ENCODE data around the gene RNF14.

The RNF14 gene

DNA sequence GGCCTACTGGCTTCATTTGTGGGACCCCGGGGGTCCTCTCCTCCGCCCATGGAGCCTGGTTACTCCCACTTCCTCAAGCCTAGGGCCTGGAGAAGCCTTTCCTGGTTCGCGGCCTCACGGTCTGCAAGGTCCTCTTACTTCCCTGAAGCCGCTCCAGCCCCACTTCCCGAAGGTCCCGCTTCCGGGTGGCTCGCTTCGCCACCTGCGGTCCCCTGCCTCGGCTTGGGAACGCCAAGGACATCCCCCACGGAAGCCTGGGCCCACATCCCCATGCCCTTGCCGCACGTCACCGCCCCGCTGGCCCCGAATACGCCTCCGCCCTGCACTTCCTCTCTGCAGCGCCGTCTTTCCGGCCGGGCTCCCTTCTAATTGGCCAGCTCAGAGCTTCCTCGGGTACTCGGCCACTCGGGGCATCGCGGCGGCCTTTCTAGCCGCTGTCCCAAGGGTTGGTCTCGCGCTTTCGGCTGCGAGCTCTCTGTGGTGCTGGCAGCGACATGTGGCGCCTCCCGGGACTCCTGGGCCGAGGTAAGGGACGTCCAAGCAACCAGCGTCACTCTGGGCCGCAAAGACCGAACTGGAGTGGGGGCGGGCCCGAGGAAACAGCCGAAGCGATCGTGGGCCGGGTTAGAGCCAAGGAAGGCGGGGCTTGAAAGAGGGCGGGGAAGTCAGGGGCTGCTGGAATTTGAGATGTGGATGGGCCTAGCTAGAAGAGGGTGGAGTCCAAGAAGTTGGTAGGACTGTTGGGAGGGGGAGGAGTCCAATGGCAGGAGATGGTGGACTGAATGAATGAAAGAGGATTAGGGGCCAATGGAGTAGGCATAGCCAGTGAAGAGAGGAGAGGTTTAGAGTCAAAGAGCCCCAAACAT is 45.2 kb upstream of the RNF14 start, which contains the start of gene DELE1:
DELE1 (plus strand) TSS at position 424 of the 866 bp plus-strand sequence; CDS start at position 495, 71 bp downstream.
- peak within 1 kb of the TSS; percentile 99 for H3K4me3 ChIP-seq (ENCODE audit: low read length, poor library complexity, severe bottlenecking)

DNA sequence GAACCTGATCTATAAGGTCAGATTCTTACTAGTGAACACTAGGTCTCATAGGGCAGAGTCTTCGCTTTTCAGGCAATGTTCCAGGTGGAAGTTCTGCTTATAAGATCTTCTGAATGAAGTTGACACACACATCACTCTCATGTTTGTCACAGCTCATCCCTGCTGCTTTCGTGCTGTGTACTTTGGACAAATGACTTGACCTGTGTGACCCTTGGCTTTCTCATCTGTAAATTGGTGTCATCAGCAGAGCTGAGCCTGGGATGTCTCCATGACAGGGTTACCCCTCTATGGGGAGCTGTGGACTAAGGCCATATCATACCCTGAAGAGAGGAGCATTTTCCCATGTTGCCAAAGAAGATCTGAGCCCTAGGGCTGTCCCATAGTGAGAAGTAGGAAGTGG is 42.5 kb upstream of the RNF14 start:
- Histone ChIP-seq H3K79me2 (ENCODE audit: insufficient read depth, low read length) (peaks cover 34% of the 10 kb centered on the region), H3K4me1 (ENCODE audit: insufficient read depth, low read length, poor library complexity, severe bottlenecking) (peaks cover 11% of the 10 kb centered on the region), H2AFZ (ENCODE audit: low read length) (no peak overlapping the region), H3K4me3 (ENCODE audit: low read length, poor library complexity, severe bottlenecking) (no peak overlapping the region), H3K36me3 (ENCODE audit: insufficient read depth, low read length) (peaks cover 49% of the 10 kb centered on the region; the same call in 1 of the 2 replicates), H3K9me3 (ENCODE audit: insufficient read depth, low read depth, low read length) (no peaks in the 10 kb centered on the region), H3K9me2 (replicated peaks; ENCODE audit: low read depth, low read length) (no peaks in the 10 kb centered on the region), H4K20me1 (ENCODE audit: insufficient read depth, low read length, poor library complexity, severe bottlenecking) (peaks cover 17% of the 10 kb centered on the region), H3K27me3 (ENCODE audit: insufficient read depth, low read length, poor library complexity, severe bottlenecking) (no peaks in the 10 kb centered on the region), H3K4me2 (ENCODE audit: low read depth, low read length, poor library complexity, severe bottlenecking) (peak overlapping the region; percentile 12), H3K9ac (ENCODE audit: low read depth, low read length, poor library complexity, severe bottlenecking) (no peak overlapping the region), H3F3A (ENCODE audit: low read depth) (0 out of 2 replicates have a peak, but pooled peaks cover 2% of the 10 kb centered on the region)
- TF ChIP-seq, protein P1, sequence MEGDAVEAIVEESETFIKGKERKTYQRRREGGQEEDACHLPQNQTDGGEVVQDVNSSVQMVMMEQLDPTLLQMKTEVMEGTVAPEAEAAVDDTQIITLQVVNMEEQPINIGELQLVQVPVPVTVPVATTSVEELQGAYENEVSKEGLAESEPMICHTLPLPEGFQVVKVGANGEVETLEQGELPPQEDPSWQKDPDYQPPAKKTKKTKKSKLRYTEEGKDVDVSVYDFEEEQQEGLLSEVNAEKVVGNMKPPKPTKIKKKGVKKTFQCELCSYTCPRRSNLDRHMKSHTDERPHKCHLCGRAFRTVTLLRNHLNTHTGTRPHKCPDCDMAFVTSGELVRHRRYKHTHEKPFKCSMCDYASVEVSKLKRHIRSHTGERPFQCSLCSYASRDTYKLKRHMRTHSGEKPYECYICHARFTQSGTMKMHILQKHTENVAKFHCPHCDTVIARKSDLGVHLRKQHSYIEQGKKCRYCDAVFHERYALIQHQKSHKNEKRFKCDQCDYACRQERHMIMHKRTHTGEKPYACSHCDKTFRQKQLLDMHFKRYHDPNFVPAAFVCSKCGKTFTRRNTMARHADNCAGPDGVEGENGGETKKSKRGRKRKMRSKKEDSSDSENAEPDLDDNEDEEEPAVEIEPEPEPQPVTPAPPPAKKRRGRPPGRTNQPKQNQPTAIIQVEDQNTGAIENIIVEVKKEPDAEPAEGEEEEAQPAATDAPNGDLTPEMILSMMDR (conservative IDR thresholded peaks at IDR 0.05; ENCODE audit: low read length), result no peak

More for the DNA sequence above, 45.2 kb upstream of the RNF14 start, which contains the start of gene DELE1:
- no peaks in the 10 kb centered on the region for H3K9me3 ChIP-seq (ENCODE audit: insufficient read depth, low read depth, low read length)
- 0 out of 2 replicates have a peak, but pooled peaks cover 2% of the 10 kb centered on the region for H3F3A ChIP-seq (ENCODE audit: low read depth)
- H3K4me1 ChIP-seq (ENCODE audit: insufficient read depth, low read length, poor library complexity, severe bottlenecking), result peaks cover 11% of the 10 kb centered on the region
- no peaks in the 10 kb centered on the region for H3K9me2 ChIP-seq (replicated peaks; ENCODE audit: low read depth, low read length)
- H4K20me1 ChIP-seq (ENCODE audit: insufficient read depth, low read length, poor library complexity, severe bottlenecking), result peaks cover 17% of the 10 kb centered on the region
- peak within 1 kb of the TSS; percentile 91 for H3K9ac ChIP-seq (ENCODE audit: low read depth, low read length, poor library complexity, severe bottlenecking)
- H3K4me2 ChIP-seq (ENCODE audit: low read depth, low read length, poor library complexity, severe bottlenecking), result peak within 1 kb of the TSS; percentile 91
- H3K79me2 ChIP-seq (ENCODE audit: insufficient read depth, low read length), result peaks cover 34% of the 10 kb centered on the region
- TF ChIP-seq, protein P1 (conservative IDR thresholded peaks at IDR 0.05; ENCODE audit: low read length), result no peak
- no peak for TF ChIP-seq EZH2phosphoT487 (IDR thresholded peaks at IDR 0.05; ENCODE audit: borderline replicate concordance)
- H3K27me3 ChIP-seq (ENCODE audit: insufficient read depth, low read length, poor library complexity, severe bottlenecking), result no peaks in the 10 kb centered on the region
- peaks cover 24% of the 10 kb centered on the region; the same call in 1 of the 2 replicates for H3K36me3 ChIP-seq (ENCODE audit: insufficient read depth, low read length)
- peak within 1 kb of the TSS; percentile 74 for H2AFZ ChIP-seq (ENCODE audit: low read length)

DNA sequence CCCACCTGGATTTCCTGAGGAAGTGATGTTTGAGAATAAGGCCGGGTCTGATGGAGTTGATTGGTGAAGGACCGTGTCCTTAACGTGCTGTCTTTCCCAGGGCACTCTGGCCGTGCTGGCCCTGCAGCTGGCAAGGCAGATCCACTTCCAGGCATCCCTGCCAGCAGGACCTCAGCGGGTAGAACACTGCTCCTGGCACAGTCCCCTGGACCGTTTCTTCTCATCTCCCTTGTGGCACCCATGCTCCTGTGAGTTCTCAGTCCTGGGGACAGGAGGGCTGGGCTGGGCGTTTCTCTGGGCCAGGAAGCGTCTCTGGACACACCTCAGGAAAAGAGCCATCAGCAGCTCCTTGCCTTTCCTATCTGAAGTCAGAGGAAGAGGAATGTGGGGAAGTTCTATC is 40.9 kb upstream of the RNF14 start:
- Histone ChIP-seq H3K4me1 (ENCODE audit: insufficient read depth, low read length, poor library complexity, severe bottlenecking) (peaks cover 8% of the 10 kb centered on the region), H4K20me1 (ENCODE audit: insufficient read depth, low read length, poor library complexity, severe bottlenecking) (peaks cover 17% of the 10 kb centered on the region), H3K27me3 (ENCODE audit: insufficient read depth, low read length, poor library complexity, severe bottlenecking) (no peaks in the 10 kb centered on the region), H2AFZ (ENCODE audit: low read length) (no peak overlapping the region), H3K36me3 (ENCODE audit: insufficient read depth, low read length) (peaks cover 61% of the 10 kb centered on the region; the same call in 1 of the 2 replicates), H3K9ac (ENCODE audit: low read depth, low read length, poor library complexity, severe bottlenecking) (no peak overlapping the region), H3F3A (ENCODE audit: low read depth) (no peaks in the 10 kb centered on the region), H3K9me2 (replicated peaks; ENCODE audit: low read depth, low read length) (no peaks in the 10 kb centered on the region), H3K4me3 (ENCODE audit: low read length, poor library complexity, severe bottlenecking) (no peak overlapping the region), H3K79me2 (ENCODE audit: insufficient read depth, low read length) (peaks cover 26% of the 10 kb centered on the region), H3K9me3 (ENCODE audit: insufficient read depth, low read depth, low read length) (no peaks in the 10 kb centered on the region), H3K4me2 (ENCODE audit: low read depth, low read length, poor library complexity, severe bottlenecking) (no peak overlapping the region)
- TF ChIP-seq EZH2phosphoT487 (IDR thresholded peaks at IDR 0.05; ENCODE audit: borderline replicate concordance), result no peak
- TF ChIP-seq, protein P1 (conservative IDR thresholded peaks at IDR 0.05; ENCODE audit: low read length), result no peak
